Inflammatory macrophage treated with lipopolysaccharide for 4 hours (primary cell): ENCODE results near the gene FNTB.

ENCODE experiments used
- DNase-seq: peaks from one replicate; pipeline ENCODE4 v3.0.0-alpha.2; 2020

The FNTB gene

GRCh38 chr14:64953661-64954060 lies 33.0 kb upstream of the FNTB start:
- DNase-seq: no peak

- no peak for DNase-seq
Measured at GRCh38 chr14:64954491-64955240, 32.0 kb upstream of the FNTB start.

GRCh38 chr14:64955297-64955696 lies 31.4 kb upstream of the FNTB start:
- DNase-seq: no peak

GRCh38 chr14:64956697-64957406 lies 29.8 kb upstream of the FNTB start:
- no peak for DNase-seq

- no peak for DNase-seq
Measured at GRCh38 chr14:64958201-64958600, 28.5 kb upstream of the FNTB start.

- DNase-seq: no peak
Measured at GRCh38 chr14:64958743-64959142, 28.0 kb upstream of the FNTB start.

- DNase-seq: no peak
Measured at GRCh38 chr14:64960762-64961276, 25.9 kb upstream of the FNTB start.

- no peak for DNase-seq
Measured at GRCh38 chr14:64963611-64964010, 23.1 kb upstream of the FNTB start.

- DNase-seq: no peak
Measured at GRCh38 chr14:64965356-64966000, 21.2 kb upstream of the FNTB start.

- DNase-seq: no peak
Measured at GRCh38 chr14:64966976-64967375, 19.7 kb upstream of the FNTB start.

- DNase-seq: no peak
Measured at GRCh38 chr14:64968167-64968566, 18.5 kb upstream of the FNTB start.

- no peak for DNase-seq
Measured at GRCh38 chr14:64968651-64969050, 18.0 kb upstream of the FNTB start.

GRCh38 chr14:64970041-64970440 lies 16.7 kb upstream of the FNTB start:
- no peak for DNase-seq

- no peak for DNase-seq
Measured at GRCh38 chr14:64970776-64971477, 15.8 kb upstream of the FNTB start.

GRCh38 chr14:64971491-64971942 lies 15.2 kb upstream of the FNTB start:
- DNase-seq: no peak

GRCh38 chr14:64971943-64972791 lies 14.5 kb upstream of the FNTB start, which contains the start of gene RAB15:
RAB15 (minus strand) TSS chr14:64972336; CDS start chr14:64972076, 260 bp downstream.
- DNase-seq: peak; percentile 25

GRCh38 chr14:64973026-64973442 lies 13.7 kb upstream of the FNTB start:
- DNase-seq: no peak

GRCh38 chr14:64973826-64974225 lies 12.9 kb upstream of the FNTB start:
- DNase-seq: no peak

GRCh38 chr14:64974563-64974962 lies 12.1 kb upstream of the FNTB start:
- no peak for DNase-seq

GRCh38 chr14:64979336-64980074 lies 7.2 kb upstream of the FNTB start:
- no peak for DNase-seq
